Small intestine (tissue), 7 donors: ENCODE results near the gene TRIO. TPM values are rescaled to one million over a fixed set of nuclear protein-coding genes. Genes with fewer than 3 reads are reported as not detected.

Source experiments
- DNase-seq, 2 donors: peaks; one replicate each; pipeline versions ENCODE4 v3.0.0 to v3.0.0-alpha.2; 2013
- FAIRE-seq: peaks from 2 replicates; lab custom pipeline; 2012; peaks lifted over from hg19 to GRCh38; lab: Jason Lieb, UNC
- H3K27ac ChIP-seq, 3 donors: one replicate each; pipeline ENCODE4 v1.5.1; 2013; ENCODE audit warnings: low read length in 2 of 3, mild to moderate bottlenecking in 2 of 3, control low read depth in 1 of 3, inconsistent platforms in 1 of 3, low read depth in 1 of 3, moderate library complexity in 1 of 3
- H3K27me3 ChIP-seq, 3 donors: one replicate each; pipeline ENCODE4 v1.6.1; 2013; ENCODE audit warnings: low read length in 3 of 3, inconsistent platforms in 1 of 3; ENCODE audit not compliant: control insufficient read depth in 3 of 3, insufficient read depth in 3 of 3
- H3K36me3 ChIP-seq, 3 donors: one replicate each; pipeline ENCODE4 v1.6.1; 2013; ENCODE audit warnings: low read length in 3 of 3, inconsistent platforms in 1 of 3, low read depth in 1 of 3, mild to moderate bottlenecking in 1 of 3, moderate library complexity in 1 of 3; ENCODE audit not compliant: control insufficient read depth in 3 of 3, insufficient read depth in 2 of 3
- H3K4me1 ChIP-seq, 3 donors: one replicate each; pipeline ENCODE4 v1.6.1; 2013; ENCODE audit warnings: low read length in 2 of 3, inconsistent platforms in 1 of 3, low read depth in 1 of 3, mild to moderate bottlenecking in 1 of 3, moderate library complexity in 1 of 3; ENCODE audit not compliant: control insufficient read depth in 3 of 3, insufficient read depth in 2 of 3
- H3K4me3 ChIP-seq, 3 donors: one replicate each; pipeline ENCODE4 v1.5.1; 2013; ENCODE audit warnings: low read length in 3 of 3, control low read depth in 1 of 3, inconsistent platforms in 1 of 3, low read depth in 1 of 3, mild to moderate bottlenecking in 1 of 3, moderate library complexity in 1 of 3
- H3K9me3 ChIP-seq, 2 donors: one replicate each; pipeline ENCODE4 v1.6.1; 2013; ENCODE audit warnings: low read depth in 1 of 2, low read length in 1 of 2; ENCODE audit not compliant: control insufficient read depth in 2 of 2, insufficient read depth in 1 of 2
- WGBS, 3 donors: extraction: QIAGEN DNeasy Blood & Tissue Kit; methylation state at CpG; one replicate each; pipeline ENCODE4 v1.1.7; 2013; 5-methylcytosine and 5-hydroxymethylcytosine counted together
- polyA plus RNA-seq, 4 donors: library from polyadenylated mRNA; stranded (reverse) in 3 of 4; unstranded in 1 of 4; fragments of 200-250 nt in 3 of 4; fragments of 120-200 nt in 1 of 4; gene quantifications; one replicate each; pipeline versions ENCODE4 v1.2.1 to v1.2.3, GENCODE V29; 2013
- donor health status: healthy with polysubstance abuse.
- donor health status: control.
- donor health status: control.
- donor health status: Bipolar disorder and iron deficiency.
- donor health status: healthy.

Gene TRIO
- polyA plus RNA-seq, 4 donors = 13.2 to 50.8 (median 23.3) TPM

DNA sequence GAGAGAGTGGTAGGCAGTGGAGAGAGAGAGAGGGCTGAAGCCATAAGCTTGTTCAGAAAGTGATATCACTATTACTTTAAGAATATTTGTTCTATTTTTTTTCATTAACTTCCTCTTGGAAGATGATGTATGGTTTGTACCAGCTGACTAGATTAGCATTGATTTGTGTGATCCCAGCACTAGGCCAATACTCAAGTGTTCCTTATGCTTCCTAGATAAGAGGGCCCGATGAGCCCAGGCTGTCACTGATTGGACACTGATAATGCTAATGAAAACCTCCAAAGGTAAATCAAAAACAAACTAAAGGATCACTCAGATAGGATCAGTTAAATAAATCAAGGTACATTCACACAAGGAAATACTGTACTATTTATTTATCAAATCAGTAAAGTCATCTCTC lies 385.8 kb downstream of the TRIO start:
- Histone ChIP-seq H3K4me3 (no peak overlapping the region), H3K9me3 (no peaks in the 10 kb centered on the region), H3K27ac (no peak overlapping the region), H3K4me1 (no peaks in the 10 kb centered on the region), H3K36me3 (no peaks in the 10 kb centered on the region), H3K27me3 (no peaks in the 10 kb centered on the region)
- 4 to 23% (median 10%) methylated on average over 1 of the region's 1 CpG for WGBS, 3 donors
- FAIRE-seq (no peak), DNase-seq (peak in 1 of 2 donors; percentile 25)

DNA sequence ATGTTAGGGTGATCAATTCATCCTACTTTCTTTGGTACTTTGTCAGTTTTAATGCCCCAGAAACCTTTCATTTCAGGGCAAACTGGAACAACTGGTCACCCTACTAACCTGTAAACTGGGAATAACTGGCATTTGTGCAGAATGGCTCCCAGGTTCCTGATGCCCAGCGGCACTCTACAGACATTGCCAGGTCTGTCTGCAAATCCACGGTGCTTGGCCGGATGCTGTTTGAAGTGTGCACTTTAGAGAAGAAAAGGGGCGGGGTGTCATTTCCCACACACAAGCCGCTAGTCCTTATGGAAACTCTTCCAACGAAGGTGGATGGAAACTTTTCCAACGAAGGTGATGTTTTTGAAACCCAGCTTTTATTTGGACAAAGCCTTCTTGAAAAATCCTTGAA lies 388.5 kb downstream of the TRIO start:
- Histone ChIP-seq H3K36me3 (no peaks in the 10 kb centered on the region), H3K4me1 (no peaks in the 10 kb centered on the region), H3K27ac (no peak overlapping the region), H3K9me3 (no peaks in the 10 kb centered on the region), H3K27me3 (no peaks in the 10 kb centered on the region), H3K4me3 (no peak overlapping the region)
- no peak for FAIRE-seq
- DNase-seq = no peak
- 77 to 92% (median 86%) methylated on average over 7 of the region's 7 CpGs for WGBS, 3 donors

DNA sequence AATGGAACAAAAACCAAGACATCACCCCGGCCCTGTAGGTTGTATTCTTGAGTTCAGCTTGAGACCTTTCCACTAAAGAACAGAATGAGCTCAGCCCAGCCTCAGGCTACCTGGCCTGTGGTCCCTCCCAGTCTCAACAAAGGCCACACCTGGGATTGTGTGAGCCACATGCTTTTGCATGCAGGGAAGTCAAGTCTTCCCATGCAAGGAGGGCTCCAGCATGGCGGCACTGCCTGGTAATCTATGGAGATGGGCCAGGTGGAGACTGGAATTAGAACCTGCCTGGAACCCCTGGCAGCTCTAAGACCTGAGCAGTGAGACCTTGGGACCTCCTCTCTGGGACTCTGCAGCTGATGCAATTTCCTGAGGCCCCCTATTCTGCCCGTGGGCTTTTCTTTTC lies 389.0 kb downstream of the TRIO start:
- Histone ChIP-seq H3K4me3 (no peak overlapping the region), H3K27ac (no peak overlapping the region), H3K36me3 (no peaks in the 10 kb centered on the region), H3K4me1 (no peaks in the 10 kb centered on the region), H3K9me3 (no peaks in the 10 kb centered on the region), H3K27me3 (no peaks in the 10 kb centered on the region)
- FAIRE-seq (no peak), DNase-seq (no peak)
- 56 to 78% (median 61%) methylated on average over 3 of the region's 3 CpGs for WGBS, 3 donors

GRCh38 chr5:14534773-14535172 lies 391.6 kb downstream of the TRIO start:
- Histone ChIP-seq H3K9me3 (peaks cover 0 to 3% of the 10 kb centered on the region in 2 donors), H3K27ac (no peak overlapping the region), H3K27me3 (no peaks in the 10 kb centered on the region), H3K36me3 (no peaks in the 10 kb centered on the region), H3K4me3 (no peak overlapping the region), H3K4me1 (no peaks in the 10 kb centered on the region)
- 8 to 15% (median 12%) methylated on average over 7 of the region's 7 CpGs for WGBS, 3 donors
- peak; percentile 29 to 39 for DNase-seq
- FAIRE-seq = no peak

GRCh38 chr5:14545308-14545707 lies 402.2 kb downstream of the TRIO start:
- Histone ChIP-seq H3K4me1 (no peaks in the 10 kb centered on the region), H3K36me3 (no peaks in the 10 kb centered on the region), H3K27me3 (no peaks in the 10 kb centered on the region), H3K9me3 (peaks cover 0 to 6% of the 10 kb centered on the region in 2 donors), H3K27ac (no peak overlapping the region), H3K4me3 (no peak overlapping the region)
- FAIRE-seq (no peak), DNase-seq (no peak)
- WGBS, 3 donors = 65 to 82% (median 71%) methylated on average over 3 of the region's 3 CpGs

- WGBS, 3 donors = 53 to 90% (median 54%) methylated on average over 1 of the region's 1 CpG
- DNase-seq = no peak
- Histone ChIP-seq H3K4me3 (no peak overlapping the region), H3K36me3 (no peaks in the 10 kb centered on the region), H3K4me1 (peaks cover 0 to 5% (median 3%) of the 10 kb centered on the region in 3 donors), H3K27ac (no peak overlapping the region), H3K27me3 (no peaks in the 10 kb centered on the region), H3K9me3 (peaks cover 0 to 4% of the 10 kb centered on the region in 2 donors)
- no peak for FAIRE-seq
Measured at GRCh38 chr5:14545862-14546261, 402.7 kb downstream of the TRIO start.

DNA sequence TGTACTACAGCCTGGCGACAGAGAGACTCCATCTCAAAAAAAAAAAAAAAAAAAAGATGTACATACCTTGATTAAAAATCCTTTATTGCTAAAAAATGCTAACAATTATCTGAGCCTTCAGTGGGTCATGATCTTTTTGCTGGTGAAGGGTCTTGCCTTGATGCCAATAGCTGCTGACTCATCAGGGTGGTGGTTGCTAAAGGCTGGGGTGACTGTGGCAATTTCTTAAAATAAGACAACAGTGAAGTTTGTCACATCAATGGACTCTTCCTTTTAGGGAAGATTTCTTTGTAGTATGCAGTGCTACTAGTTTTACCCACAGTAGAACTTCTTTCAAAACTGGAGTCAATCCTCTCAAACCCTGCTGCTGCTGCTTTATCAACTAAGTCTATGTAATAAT lies 404.5 kb downstream of the TRIO start:
- Histone ChIP-seq H3K4me3 (no peak overlapping the region), H3K36me3 (no peaks in the 10 kb centered on the region), H3K27me3 (no peaks in the 10 kb centered on the region), H3K9me3 (peaks cover 0 to 14% of the 10 kb centered on the region in 2 donors), H3K27ac (no peak overlapping the region), H3K4me1 (peaks cover 2 to 7% (median 3%) of the 10 kb centered on the region in 3 donors)
- no peak for FAIRE-seq
- DNase-seq = no peak
- whole genome bisulfite sequencing, 3 donors = 100% methylated on average over 1 of the region's 1 CpG

DNA sequence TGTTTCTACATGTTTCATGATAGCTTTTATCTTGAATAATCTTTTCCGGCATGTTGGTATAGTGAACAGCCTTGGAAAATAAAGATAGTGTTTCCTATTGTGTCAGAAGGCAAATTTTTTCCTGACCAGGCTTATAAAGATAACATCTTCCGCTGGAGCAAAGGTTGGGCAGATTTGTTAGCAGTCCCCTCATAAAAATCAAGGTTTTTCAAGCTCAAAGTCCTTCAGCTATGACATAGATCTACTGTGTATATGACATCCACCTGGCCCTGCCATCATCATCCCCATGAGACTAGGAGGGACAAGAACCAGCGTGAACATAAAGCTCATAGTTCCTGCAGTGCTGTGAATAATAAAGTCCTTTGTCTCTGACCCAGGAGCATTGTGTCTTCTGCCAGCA lies 408.1 kb downstream of the TRIO start:
- Histone ChIP-seq H3K27ac (peak overlapping the region in 2 of 3 donors; percentile 43 to 50), H3K4me3 (no peak overlapping the region), H3K36me3 (no peaks in the 10 kb centered on the region), H3K27me3 (no peaks in the 10 kb centered on the region), H3K4me1 (peaks cover 2 to 7% (median 4%) of the 10 kb centered on the region in 3 donors), H3K9me3 (peaks cover 0 to 31% of the 10 kb centered on the region in 2 donors)
- DNase-seq (peak; percentile 92 to 94), FAIRE-seq (no peak)
- WGBS, 3 donors = 13 to 63% (median 50%) methylated on average over 3 of the region's 3 CpGs

DNA sequence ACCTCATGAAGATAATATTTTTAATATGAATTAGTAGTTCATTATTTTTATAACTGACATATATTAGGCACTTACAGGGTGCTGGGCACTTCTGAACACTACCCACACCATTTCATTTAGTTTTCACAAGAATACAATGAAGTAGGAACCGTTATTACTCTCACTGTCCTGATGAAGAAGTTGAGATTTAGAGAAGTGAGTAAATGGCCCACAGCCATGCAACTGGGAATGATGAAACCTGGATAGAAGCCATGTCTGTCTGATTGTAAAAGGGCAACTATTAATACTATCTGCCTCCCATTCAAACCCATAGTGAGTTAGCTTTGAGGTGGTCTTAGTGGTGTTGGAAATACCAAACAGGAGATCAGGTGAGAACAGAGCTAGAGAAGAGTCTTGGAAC lies 408.9 kb downstream of the TRIO start:
- H3K4me3 ChIP-seq = no peak overlapping the region
- 55 to 82% (median 59%) methylated on average over 1 of the region's 1 CpG for WGBS, 3 donors
- no peaks in the 10 kb centered on the region for H3K27me3 ChIP-seq
- no peak overlapping the region for H3K27ac ChIP-seq
- DNase-seq (no peak), FAIRE-seq (no peak)
- H3K36me3 ChIP-seq = no peaks in the 10 kb centered on the region
- H3K4me1 ChIP-seq = peaks cover 2 to 11% (median 4%) of the 10 kb centered on the region in 3 donors
- H3K9me3 ChIP-seq = peaks cover 0 to 33% of the 10 kb centered on the region in 2 donors
